ENCODE measurements around the gene PNKD.

GRCh38 chr2:218310853-218311540, 40.7 kb downstream of the PNKD start:
- TF ChIP-seq CTCF (IDR thresholded peaks at IDR 0.05 in 2 of 3, conservative IDR thresholded peaks at IDR 0.05 in 1 of 3; ENCODE audit: borderline replicate concordance in 1 of 3, insufficient read depth in 1 of 3, low read depth in 2 of 3, low read length in 2 of 3) (no peak), RAD21 (IDR thresholded peaks at IDR 0.05; ENCODE audit: low read depth) (no peak), ELF1 (IDR thresholded peaks at IDR 0.05; ENCODE audit: borderline replicate concordance, low read depth) (no peak), POLR2A (IDR thresholded peaks at IDR 0.05; ENCODE audit: borderline replicate concordance, extremely low read depth, insufficient read depth, insufficient read length) (no peak), EZH2phosphoT487 (IDR thresholded peaks at IDR 0.05; ENCODE audit: borderline replicate concordance) (no peak), POLR2AphosphoS5 (IDR thresholded peaks at IDR 0.05; ENCODE audit: low read depth, low read length) (no peak), JUND (IDR thresholded peaks at IDR 0.05) (no peak), EZH2 (IDR thresholded peaks at IDR 0.05) (no peak), YY1 (IDR thresholded peaks at IDR 0.05; ENCODE audit: extremely low read depth, insufficient replicate concordance, low read depth, low read length) (no peak), SRF (IDR thresholded peaks at IDR 0.05; ENCODE audit: low read depth) (no peak), ATF3 (IDR thresholded peaks at IDR 0.05) (no peak)
